Measurements from ENCODE around the gene NFIC. TPM values are rescaled to one million over a fixed set of nuclear protein-coding genes. Genes with fewer than 3 reads are reported as not detected.

Gene NFIC
- total RNA-seq, 1 donor from 2014 or later: 8.4 TPM

GRCh38 chr19:3482507-3483225 lies 116.3 kb downstream of the NFIC start:
- H3K36me3 ChIP-seq (ENCODE audit: control insufficient read depth in 3 of 3, insufficient read depth in 3 of 3, low read length in 3 of 3): no peaks in the 10 kb centered on the region
- no peak overlapping the region for H3K9ac ChIP-seq (ENCODE audit: low read depth in 1 of 3, low read length in 3 of 3)
- no peak overlapping the region for H3K4me3 ChIP-seq (ENCODE audit: low read length in 3 of 3)
- H3K9me3 ChIP-seq (ENCODE audit: control insufficient read depth in 3 of 3, low read length in 3 of 3): no peaks in the 10 kb centered on the region
- H3K27ac ChIP-seq (ENCODE audit: low read depth, low read length): no peak overlapping the region
- peaks cover 39 to 50% (median 47%) of the 10 kb centered on the region in 3 donors for H3K27me3 ChIP-seq (ENCODE audit: control insufficient read depth in 3 of 3, insufficient read depth in 3 of 3, low read length in 3 of 3)
- no peaks in the 10 kb centered on the region for H3K4me1 ChIP-seq (ENCODE audit: control insufficient read depth in 3 of 3, insufficient read depth in 3 of 3, low read length in 3 of 3)

- no peaks in the 10 kb centered on the region for H3K4me1 ChIP-seq (ENCODE audit: control insufficient read depth in 3 of 3, insufficient read depth in 3 of 3, low read length in 3 of 3)
- H3K9ac ChIP-seq (ENCODE audit: low read depth in 1 of 3, low read length in 3 of 3): no peak within 1 kb of the TSS
- no peak within 1 kb of the TSS for H3K4me3 ChIP-seq (ENCODE audit: low read length in 3 of 3)
- no peaks in the 10 kb centered on the region for H3K9me3 ChIP-seq (ENCODE audit: control insufficient read depth in 3 of 3, low read length in 3 of 3)
- no peak within 1 kb of the TSS for H3K27ac ChIP-seq (ENCODE audit: low read depth, low read length)
- H3K36me3 ChIP-seq (ENCODE audit: control insufficient read depth in 3 of 3, insufficient read depth in 3 of 3, low read length in 3 of 3): peaks cover 0 to 2% (median 0%) of the 10 kb centered on the region in 3 donors
- H3K27me3 ChIP-seq (ENCODE audit: control insufficient read depth in 3 of 3, insufficient read depth in 3 of 3, low read length in 3 of 3): peaks cover 33 to 45% (median 44%) of the 10 kb centered on the region in 3 donors
These were observed 116.8 kb downstream of the NFIC start, which contains the start of gene SMIM44 for GRCh38 chr19:3483226-3483628. SMIM44 (minus strand) TSS chr19:3483441; CDS start chr19:3483403, 38 bp downstream.

GRCh38 chr19:3491396-3492119 lies 125.2 kb downstream of the NFIC start:
- H3K9me3 ChIP-seq (ENCODE audit: control insufficient read depth in 3 of 3, low read length in 3 of 3): no peaks in the 10 kb centered on the region
- H3K27me3 ChIP-seq (ENCODE audit: control insufficient read depth in 3 of 3, insufficient read depth in 3 of 3, low read length in 3 of 3): no peaks in the 10 kb centered on the region
- H3K4me1 ChIP-seq (ENCODE audit: control insufficient read depth in 3 of 3, insufficient read depth in 3 of 3, low read length in 3 of 3): no peaks in the 10 kb centered on the region
- H3K9ac ChIP-seq (ENCODE audit: low read depth in 1 of 3, low read length in 3 of 3): no peak overlapping the region
- no peak overlapping the region for H3K4me3 ChIP-seq (ENCODE audit: low read length in 3 of 3)
- peaks cover 24 to 35% (median 27%) of the 10 kb centered on the region in 3 donors for H3K36me3 ChIP-seq (ENCODE audit: control insufficient read depth in 3 of 3, insufficient read depth in 3 of 3, low read length in 3 of 3)
- no peak overlapping the region for H3K27ac ChIP-seq (ENCODE audit: low read depth, low read length)

- peaks cover 26 to 40% (median 35%) of the 10 kb centered on the region in 3 donors for H3K36me3 ChIP-seq (ENCODE audit: control insufficient read depth in 3 of 3, insufficient read depth in 3 of 3, low read length in 3 of 3)
- H3K4me3 ChIP-seq (ENCODE audit: low read length in 3 of 3): no peak overlapping the region
- H3K9ac ChIP-seq (ENCODE audit: low read depth in 1 of 3, low read length in 3 of 3): no peak overlapping the region
- H3K27me3 ChIP-seq (ENCODE audit: control insufficient read depth in 3 of 3, insufficient read depth in 3 of 3, low read length in 3 of 3): no peaks in the 10 kb centered on the region
- H3K27ac ChIP-seq (ENCODE audit: low read depth, low read length): no peak overlapping the region
- H3K4me1 ChIP-seq (ENCODE audit: control insufficient read depth in 3 of 3, insufficient read depth in 3 of 3, low read length in 3 of 3): no peaks in the 10 kb centered on the region
- no peaks in the 10 kb centered on the region for H3K9me3 ChIP-seq (ENCODE audit: control insufficient read depth in 3 of 3, low read length in 3 of 3)
These were observed 125.9 kb downstream of the NFIC start for GRCh38 chr19:3492131-3492839.

- H3K9me3 ChIP-seq (ENCODE audit: control insufficient read depth in 3 of 3, low read length in 3 of 3): no peaks in the 10 kb centered on the region
- H3K4me3 ChIP-seq (ENCODE audit: low read length in 3 of 3): no peak overlapping the region
- no peaks in the 10 kb centered on the region for H3K27me3 ChIP-seq (ENCODE audit: control insufficient read depth in 3 of 3, insufficient read depth in 3 of 3, low read length in 3 of 3)
- no peak overlapping the region for H3K9ac ChIP-seq (ENCODE audit: low read depth in 1 of 3, low read length in 3 of 3)
- H3K36me3 ChIP-seq (ENCODE audit: control insufficient read depth in 3 of 3, insufficient read depth in 3 of 3, low read length in 3 of 3): peaks cover 26 to 42% (median 35%) of the 10 kb centered on the region in 3 donors
- no peaks in the 10 kb centered on the region for H3K4me1 ChIP-seq (ENCODE audit: control insufficient read depth in 3 of 3, insufficient read depth in 3 of 3, low read length in 3 of 3)
- H3K27ac ChIP-seq (ENCODE audit: low read depth, low read length): no peak overlapping the region
These were observed 126.5 kb downstream of the NFIC start for GRCh38 chr19:3492919-3493318.

- H3K36me3 ChIP-seq (ENCODE audit: control insufficient read depth in 3 of 3, insufficient read depth in 3 of 3, low read length in 3 of 3): peaks cover 26 to 39% (median 35%) of the 10 kb centered on the region in 3 donors
- no peak overlapping the region for H3K4me3 ChIP-seq (ENCODE audit: low read length in 3 of 3)
These were observed 127.3 kb downstream of the NFIC start for GRCh38 chr19:3493651-3494050.

GRCh38 chr19:3494051-3494450 lies 127.7 kb downstream of the NFIC start:
- Histone ChIP-seq H3K4me3 (ENCODE audit: low read length in 3 of 3) (no peak overlapping the region), H3K4me1 (ENCODE audit: control insufficient read depth in 3 of 3, insufficient read depth in 3 of 3, low read length in 3 of 3) (peaks cover 1 to 3% (median 2%) of the 10 kb centered on the region in 3 donors), H3K27me3 (ENCODE audit: control insufficient read depth in 3 of 3, insufficient read depth in 3 of 3, low read length in 3 of 3) (no peaks in the 10 kb centered on the region), H3K27ac (ENCODE audit: low read depth, low read length) (no peak overlapping the region), H3K9ac (ENCODE audit: low read depth in 1 of 3, low read length in 3 of 3) (no peak overlapping the region), H3K9me3 (ENCODE audit: control insufficient read depth in 3 of 3, low read length in 3 of 3) (no peaks in the 10 kb centered on the region), H3K36me3 (ENCODE audit: control insufficient read depth in 3 of 3, insufficient read depth in 3 of 3, low read length in 3 of 3) (peaks cover 26 to 41% (median 35%) of the 10 kb centered on the region in 3 donors)

More at GRCh38 chr19:3493651-3494050, 127.3 kb downstream of the NFIC start:
- H3K4me1 ChIP-seq (ENCODE audit: control insufficient read depth in 3 of 3, insufficient read depth in 3 of 3, low read length in 3 of 3): no peaks in the 10 kb centered on the region
- H3K9ac ChIP-seq (ENCODE audit: low read depth in 1 of 3, low read length in 3 of 3): no peak overlapping the region
- H3K27me3 ChIP-seq (ENCODE audit: control insufficient read depth in 3 of 3, insufficient read depth in 3 of 3, low read length in 3 of 3): no peaks in the 10 kb centered on the region
- H3K27ac ChIP-seq (ENCODE audit: low read depth, low read length): no peak overlapping the region
- H3K9me3 ChIP-seq (ENCODE audit: control insufficient read depth in 3 of 3, low read length in 3 of 3): no peaks in the 10 kb centered on the region

- peaks cover 26 to 41% (median 35%) of the 10 kb centered on the region in 3 donors for H3K36me3 ChIP-seq (ENCODE audit: control insufficient read depth in 3 of 3, insufficient read depth in 3 of 3, low read length in 3 of 3)
- H3K9ac ChIP-seq (ENCODE audit: low read depth in 1 of 3, low read length in 3 of 3): no peak overlapping the region
These were observed 128.2 kb downstream of the NFIC start for GRCh38 chr19:3494559-3494958.

GRCh38 chr19:3496392-3497273 lies 130.2 kb downstream of the NFIC start:
- Histone ChIP-seq H3K9ac (ENCODE audit: low read depth in 1 of 3, low read length in 3 of 3) (no peak overlapping the region), H3K4me3 (ENCODE audit: low read length in 3 of 3) (no peak overlapping the region), H3K27me3 (ENCODE audit: control insufficient read depth in 3 of 3, insufficient read depth in 3 of 3, low read length in 3 of 3) (no peaks in the 10 kb centered on the region), H3K4me1 (ENCODE audit: control insufficient read depth in 3 of 3, insufficient read depth in 3 of 3, low read length in 3 of 3) (peaks cover 12 to 21% (median 16%) of the 10 kb centered on the region in 3 donors), H3K9me3 (ENCODE audit: control insufficient read depth in 3 of 3, low read length in 3 of 3) (no peaks in the 10 kb centered on the region), H3K36me3 (ENCODE audit: control insufficient read depth in 3 of 3, insufficient read depth in 3 of 3, low read length in 3 of 3) (peaks cover 20 to 36% (median 35%) of the 10 kb centered on the region in 3 donors), H3K27ac (ENCODE audit: low read depth, low read length) (no peak overlapping the region)

More at GRCh38 chr19:3494559-3494958, 128.2 kb downstream of the NFIC start:
- Histone ChIP-seq H3K4me3 (ENCODE audit: low read length in 3 of 3) (no peak overlapping the region), H3K27me3 (ENCODE audit: control insufficient read depth in 3 of 3, insufficient read depth in 3 of 3, low read length in 3 of 3) (no peaks in the 10 kb centered on the region), H3K9me3 (ENCODE audit: control insufficient read depth in 3 of 3, low read length in 3 of 3) (no peaks in the 10 kb centered on the region), H3K27ac (ENCODE audit: low read depth, low read length) (no peak overlapping the region), H3K4me1 (ENCODE audit: control insufficient read depth in 3 of 3, insufficient read depth in 3 of 3, low read length in 3 of 3) (peaks cover 5 to 8% (median 6%) of the 10 kb centered on the region in 3 donors)
